Measurements from ENCODE around the gene TCF25.
"Not testable (repeated sequence)": the region's sequence is repeated elsewhere in the genome, so short reads cannot be mapped to it uniquely, and the experiment has no call there.

TCF25 gene

DNA sequence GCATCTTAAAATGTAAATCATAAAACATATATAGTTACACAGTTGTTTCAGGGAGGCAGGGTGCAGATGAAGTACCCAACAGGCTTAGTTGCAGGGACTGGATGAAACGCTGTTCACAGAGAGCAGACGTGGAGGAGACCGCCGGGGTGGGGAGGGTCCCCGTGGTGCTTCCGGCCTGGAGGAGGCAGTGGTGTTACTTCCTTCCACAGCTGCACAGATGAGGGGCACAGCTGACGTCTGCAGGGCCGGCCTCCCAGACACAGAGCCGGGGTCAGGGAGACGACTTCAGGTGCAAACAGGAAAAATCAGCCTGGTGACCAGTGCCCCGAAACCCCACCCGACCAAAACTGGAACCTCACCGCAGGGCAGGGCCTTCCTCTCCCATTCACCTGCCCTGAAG lies 28.0 kb upstream of the TCF25 start:
- no peak for DNase-seq (ENCODE audit: low read depth)

DNA sequence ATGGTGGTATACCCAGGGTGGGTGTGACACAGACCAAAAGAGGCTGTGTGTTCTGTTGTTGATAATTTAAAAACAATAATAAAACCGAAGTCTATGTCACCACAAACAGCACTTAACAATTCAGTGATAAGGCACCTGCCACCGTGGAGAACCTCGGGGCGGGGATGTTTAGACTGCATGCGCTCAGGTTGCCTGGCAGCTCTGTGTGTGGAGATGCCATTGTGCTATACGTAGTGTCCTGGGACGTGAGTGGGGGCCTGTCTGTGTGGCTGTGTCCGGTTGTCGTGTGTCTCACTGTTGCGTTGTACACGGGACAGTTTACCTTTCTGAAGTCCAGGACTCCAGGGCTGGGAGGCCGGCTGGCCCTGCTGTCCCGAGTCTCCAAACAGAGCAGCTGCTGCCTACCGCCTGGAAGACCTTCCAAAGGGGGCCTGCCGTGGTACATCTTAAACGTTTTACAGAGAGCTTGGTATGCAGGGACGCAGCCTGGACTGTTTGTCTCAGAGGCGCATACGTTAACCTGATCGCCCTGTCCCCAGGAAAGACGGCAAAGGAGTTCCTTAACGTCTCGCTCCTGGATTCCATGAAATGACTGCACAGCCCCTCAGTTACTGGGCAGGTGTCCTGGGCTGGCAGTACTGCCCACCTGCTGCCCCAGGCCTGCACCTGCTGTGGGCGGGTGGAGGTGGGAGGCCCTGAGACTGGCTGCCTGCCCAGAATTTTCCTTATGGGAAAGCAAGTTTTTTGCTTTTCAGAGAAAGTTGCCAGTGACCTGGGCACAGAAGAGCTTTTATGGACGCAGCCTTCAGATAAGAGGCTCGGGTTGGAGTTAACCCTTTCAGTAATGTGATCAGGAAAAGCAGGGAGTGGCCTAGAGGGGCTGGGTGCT lies 26.1 kb upstream of the TCF25 start:
- DNase-seq (ENCODE audit: low read depth), result no peak

DNA sequence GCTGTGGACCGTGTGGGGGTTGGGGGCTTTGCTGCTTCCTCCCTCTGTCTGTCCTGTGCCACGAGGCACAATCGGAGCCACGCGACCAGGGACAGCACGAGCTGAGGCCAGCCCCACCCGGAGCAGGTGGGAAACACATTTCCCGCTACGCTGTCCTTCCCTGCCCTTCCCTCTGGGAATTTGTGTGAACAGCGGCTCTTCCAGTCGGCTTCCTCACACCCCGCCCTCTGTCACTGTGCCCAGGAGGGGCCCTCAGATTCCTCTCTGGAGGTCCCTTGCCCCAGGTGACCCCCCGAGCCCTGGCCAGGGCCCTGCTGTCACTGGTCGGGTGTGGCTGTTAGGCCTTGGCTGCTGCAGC lies 25.5 kb upstream of the TCF25 start:
- DNase-seq (ENCODE audit: low read depth), result no peak

DNA sequence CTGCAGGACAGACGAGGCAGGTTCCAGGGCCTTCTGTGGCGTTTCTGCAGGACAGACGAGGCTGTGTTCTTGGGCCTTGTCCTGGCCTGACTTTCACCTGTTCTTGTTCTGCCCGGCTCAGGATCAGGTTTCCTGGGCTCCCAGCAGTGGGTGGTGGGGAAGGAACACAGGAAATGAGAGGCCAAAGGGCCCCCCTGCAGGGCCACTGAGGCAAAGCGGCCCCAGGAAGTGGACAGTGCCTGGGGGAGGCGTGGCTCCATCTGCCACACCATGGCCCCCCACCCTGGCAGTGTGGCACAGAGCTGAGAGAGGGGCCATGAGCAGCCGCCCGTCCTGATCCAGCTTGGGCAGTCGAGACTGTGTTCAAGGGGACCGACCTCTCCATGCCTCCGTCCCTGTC lies 24.4 kb upstream of the TCF25 start:
- DNase-seq (ENCODE audit: low read depth), result no peak

DNA sequence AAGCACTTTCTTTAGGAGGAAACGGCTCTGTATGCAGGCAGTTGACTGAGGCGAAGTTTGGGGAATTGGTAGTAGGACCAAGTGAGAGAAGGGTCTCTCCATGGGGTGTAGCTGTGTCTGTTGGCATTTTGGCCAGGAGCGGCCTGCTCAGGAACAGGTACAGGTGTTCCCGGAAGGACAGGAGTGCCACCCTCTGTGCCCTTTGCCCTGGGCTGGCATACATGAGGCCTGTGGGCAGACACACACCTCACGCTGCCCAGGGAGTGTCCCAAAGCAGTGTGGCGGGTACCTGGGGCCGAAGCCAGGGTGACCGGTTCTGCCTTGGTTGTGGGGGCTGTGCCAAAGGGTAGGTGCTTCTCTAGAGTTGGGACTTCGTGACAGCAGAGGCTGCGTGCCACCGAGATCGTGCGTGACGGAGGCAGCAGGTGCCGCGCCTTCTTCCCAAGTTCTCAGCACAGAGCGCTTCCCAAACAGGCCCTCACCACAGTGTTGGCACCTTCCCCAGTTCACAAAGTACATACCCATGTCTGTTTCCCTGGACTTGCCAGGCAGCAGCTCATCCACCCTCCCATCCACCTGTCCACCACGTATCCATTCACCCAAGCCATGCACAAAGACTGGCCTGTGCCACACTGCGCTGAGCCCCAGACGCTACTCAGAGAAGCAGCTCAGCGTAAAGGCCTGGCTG lies 19.9 kb upstream of the TCF25 start:
- no peak for DNase-seq (ENCODE audit: low read depth)

DNA sequence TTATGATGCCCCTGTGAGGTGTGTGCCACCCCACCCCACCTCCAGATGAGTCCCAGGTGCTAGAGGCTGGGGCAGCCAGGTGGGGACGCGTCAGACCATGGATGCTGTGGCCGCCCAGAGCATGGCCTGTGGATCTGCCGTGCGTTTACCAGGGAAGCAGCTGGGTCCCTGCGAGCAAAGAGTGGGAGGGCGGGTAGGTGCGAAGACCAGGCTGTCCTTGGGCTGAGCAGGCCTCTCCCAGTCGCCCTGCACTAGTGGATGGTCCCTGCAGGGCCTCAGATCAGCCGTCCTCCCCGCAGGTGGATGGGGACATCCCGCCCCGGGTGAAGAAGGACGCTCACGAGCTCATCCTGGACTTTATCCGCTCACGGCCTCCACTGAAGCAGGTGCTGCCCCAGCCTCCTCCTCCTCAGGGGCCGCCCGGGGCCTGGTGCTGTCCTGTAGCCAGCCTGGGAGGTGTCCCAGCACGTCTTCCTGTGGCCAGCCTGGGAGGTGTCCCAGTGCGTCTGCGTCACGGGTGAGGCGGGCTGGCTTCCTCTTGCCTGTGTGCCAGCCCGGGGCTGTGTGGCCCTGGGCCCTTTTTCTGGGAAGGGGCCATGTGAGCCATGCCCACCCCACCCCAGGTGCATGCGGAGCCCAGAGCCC lies 18.0 kb upstream of the TCF25 start:
- no peak for DNase-seq (ENCODE audit: low read depth)

DNA sequence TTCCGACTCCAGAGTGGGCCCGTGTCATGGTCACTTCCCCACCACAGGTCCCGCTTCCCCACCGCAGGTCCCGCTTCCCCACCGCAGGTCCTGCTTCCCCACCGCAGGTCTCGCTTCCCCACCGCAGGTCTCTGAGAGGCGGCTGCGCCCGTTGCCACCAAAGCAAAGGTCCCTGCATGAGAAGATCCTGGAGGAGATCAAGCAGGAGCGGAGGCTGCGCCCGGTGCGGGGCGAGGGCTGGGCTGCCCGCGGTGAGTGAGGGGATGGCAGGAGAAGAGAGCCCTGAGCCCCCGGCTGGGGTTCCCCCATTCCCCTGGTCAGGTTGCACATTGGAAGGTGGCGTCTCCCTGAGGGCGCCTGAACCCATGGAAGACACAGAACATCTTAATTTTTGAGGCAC lies 17.4 kb upstream of the TCF25 start:
- DNase-seq (ENCODE audit: low read depth), result no peak

DNA sequence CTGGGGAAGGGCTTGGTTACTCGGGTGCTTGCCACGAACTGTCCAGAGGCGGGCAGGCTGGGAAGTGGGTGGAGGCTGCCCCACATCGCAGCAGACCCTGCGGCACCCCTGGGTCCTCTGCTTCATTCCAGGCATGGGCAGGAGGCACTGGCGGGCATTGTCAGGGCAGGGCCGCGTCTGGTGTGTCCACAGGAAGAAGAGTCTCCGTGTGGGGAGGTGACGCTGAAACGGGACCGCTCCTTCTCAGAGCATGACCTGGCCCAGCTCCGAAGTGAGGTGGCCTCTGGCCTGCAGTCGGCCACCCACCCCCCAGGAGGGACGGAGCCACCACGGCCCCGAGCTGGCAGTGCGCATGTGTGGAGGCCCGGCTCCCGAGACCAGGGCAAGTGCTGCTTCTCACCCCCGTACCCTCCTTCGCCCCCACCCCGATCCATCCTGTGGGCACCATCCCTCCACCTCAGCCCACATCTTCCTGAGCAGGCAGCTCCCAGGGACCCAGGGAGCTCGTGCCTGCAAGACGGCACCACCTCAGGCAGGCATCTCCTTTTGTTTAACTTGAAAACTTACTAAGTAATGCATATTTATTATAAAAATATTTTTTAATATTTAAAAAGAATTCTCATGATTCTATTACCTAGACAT lies 14.3 kb upstream of the TCF25 start:
- DNase-seq (ENCODE audit: low read depth), result no peak

DNA sequence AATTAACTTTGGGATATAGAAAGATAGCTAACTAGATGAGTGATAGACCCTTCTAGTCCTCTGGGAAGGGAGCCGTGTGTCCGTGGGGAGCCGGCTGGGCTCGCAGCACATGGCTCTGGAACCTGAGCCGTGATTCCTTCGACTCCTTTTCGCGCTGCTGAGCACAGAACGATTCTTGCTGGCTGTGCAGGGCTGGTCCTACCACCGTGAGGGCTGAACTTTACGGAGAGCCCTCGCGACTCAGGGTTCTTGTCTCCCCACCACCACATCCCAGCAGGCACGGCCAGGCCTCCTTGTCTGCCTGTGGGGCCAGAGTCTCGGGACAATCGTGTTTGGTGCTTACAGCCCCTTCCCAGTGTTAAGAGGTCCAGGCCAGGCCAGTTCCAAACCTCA lies 13.8 kb upstream of the TCF25 start:
- DNase-seq (ENCODE audit: low read depth), result no peak

DNA sequence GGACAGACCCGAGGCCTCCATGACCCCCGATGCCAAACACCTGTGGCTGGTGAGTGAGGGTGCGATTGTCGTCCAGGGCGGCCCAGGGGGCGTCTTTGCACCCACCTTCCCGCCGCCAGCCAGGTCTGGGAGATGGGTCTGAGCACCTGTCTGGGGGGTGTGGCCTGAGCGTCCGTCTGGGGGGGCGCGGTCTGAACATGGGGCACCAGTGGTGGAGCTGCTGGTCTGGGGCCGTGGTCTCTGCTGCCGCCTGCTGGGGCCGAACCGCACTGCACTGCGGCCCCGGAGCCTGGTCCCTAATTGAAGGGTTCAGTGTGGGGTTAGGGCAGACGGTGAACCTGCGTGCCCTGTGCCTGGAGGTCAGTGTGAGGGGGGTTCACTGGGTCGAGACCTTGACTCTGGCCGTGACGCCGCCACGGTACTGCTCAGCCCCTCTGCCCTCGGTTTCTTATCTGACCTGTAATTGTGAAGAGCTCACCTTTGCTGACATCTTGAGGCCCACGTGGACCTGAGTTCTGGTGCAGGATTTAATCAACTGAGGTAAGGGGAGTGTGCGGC lies 12.6 kb upstream of the TCF25 start:
- peak; percentile 66 for DNase-seq (ENCODE audit: low read depth)

DNA sequence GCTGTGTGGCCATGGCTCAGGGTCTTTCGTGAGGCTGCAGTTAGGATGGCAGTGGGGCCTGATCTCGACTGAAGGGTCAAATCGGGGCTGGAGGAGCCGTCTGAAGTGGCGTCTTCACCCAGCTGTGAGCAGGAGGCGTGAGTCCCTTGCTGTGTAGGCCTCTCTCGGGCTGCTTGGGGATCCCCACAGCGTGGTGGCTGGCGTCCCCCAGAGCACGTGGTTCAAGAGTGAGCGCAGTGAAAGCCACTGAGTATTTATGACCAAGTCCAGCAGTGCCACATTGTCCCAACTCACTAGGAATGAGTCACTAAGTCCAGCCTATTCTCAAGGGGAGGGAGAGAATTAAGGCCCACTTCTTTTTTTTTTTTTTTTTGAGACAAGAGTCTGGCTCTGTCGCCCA lies 11.7 kb upstream of the TCF25 start:
- DNase-seq (ENCODE audit: low read depth), result no peak

DNA sequence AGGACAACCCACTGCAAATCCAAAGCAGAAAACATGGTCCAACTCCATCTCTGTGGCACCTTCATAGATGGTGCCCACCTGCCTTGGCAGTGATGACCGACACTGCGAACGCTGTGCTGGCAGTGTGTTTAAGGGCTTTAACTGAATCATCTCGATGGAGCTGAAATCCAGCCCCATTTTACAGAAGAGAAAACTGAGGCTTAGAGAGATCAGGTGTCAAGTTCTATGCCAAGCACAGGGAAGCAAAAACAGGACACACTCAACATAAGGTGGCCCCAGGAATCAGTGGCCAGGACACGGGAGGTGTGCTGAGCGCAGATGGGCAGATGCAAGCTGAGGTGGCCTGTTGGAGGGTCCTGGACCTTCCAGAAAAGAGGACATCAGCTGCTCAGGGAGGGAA lies 10.7 kb upstream of the TCF25 start:
- no peak for DNase-seq (ENCODE audit: low read depth)

DNA sequence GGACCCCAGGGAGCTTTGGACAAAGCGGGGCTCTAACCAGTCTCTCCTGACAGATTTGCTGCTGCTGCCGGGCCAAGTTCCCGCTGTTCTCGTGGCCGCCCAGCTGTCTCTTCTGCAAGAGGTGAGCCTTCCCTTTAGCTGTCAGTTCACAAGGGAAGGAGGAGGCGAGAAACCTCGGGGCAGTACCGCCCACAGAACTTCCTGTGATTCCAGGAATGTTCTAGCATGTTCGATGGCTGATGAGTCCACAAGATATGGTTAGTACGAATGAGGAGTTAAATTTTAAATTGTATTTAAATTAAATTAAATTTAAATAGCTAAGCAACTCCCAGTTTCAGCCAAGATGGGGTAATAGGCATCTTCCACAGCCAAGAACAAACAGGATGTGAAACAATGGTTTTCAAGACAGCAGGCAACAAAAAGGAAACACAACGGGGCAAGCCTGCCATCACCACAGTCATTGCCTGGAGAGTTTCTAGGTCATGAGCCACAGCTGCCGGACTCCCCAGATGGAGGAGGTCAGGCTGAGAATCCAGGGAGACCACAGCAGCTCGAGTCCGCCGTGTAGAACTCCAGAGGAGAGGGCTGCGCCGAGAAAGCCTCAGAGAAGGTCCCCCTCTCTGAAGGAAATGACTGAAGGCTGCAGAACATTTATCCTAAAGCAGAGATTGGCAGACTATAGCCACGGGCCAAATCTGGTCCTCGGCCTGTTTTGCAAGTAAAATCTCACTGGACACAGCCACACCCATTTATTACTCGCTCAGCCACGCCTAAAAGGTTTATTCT lies 9.5 kb upstream of the TCF25 start:
- DNase-seq (ENCODE audit: low read depth), result no peak

DNA sequence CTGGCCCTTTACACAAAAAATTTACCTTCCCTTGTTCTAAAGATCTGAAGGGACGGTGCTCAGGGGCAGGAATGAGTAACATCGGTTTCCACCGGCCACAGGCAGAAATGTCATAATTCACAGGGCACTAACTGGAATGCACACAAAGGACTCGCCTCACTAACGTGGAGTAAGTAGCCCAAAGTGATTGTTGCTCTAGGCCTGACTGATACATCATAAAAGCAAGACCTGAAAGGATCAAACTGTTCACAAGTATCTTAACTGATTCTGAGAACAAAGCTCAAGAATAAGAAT lies 8.9 kb upstream of the TCF25 start:
- no peak for DNase-seq (ENCODE audit: low read depth)

DNA sequence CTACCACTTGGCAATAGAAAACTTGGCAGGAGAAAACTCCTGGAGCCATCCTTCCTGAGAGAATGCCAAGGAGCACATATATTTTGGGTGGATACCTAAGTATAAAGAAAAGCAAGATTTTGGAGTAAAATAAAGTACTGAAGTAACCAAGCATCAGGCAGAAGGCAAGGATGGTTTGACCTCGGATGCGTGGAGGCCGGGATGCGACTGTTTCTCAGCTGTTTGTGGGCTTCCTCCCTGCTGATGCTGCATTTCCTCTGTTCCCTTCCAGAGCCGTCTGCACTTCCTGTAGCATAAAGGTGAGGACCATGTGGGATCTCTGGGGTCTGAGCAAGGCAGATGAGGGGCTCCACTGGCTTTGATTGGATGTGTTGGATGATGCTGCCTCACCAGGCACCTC lies 5.5 kb upstream of the TCF25 start:
- no peak for DNase-seq (ENCODE audit: low read depth)

DNA sequence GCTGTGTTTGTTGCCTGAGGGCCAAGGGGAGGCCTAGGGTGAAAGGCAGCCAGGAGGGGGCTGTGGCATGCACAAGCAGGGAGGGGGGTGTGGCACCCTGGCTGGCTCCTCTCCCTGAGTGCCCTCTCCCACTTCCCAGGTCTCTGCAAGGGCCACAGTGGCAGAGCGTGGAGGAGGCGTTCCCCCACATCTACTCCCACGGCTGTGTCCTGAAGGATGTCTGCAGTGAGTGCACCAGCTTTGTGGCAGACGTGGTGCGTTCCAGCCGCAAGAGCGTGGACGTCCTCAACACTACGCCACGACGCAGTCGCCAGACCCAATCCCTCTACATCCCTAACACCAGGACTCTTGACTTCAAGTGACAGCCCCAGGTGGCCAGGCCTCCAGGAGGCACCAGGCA lies 3.5 kb upstream of the TCF25 start:
- DNase-seq (ENCODE audit: low read depth), result no peak

DNA sequence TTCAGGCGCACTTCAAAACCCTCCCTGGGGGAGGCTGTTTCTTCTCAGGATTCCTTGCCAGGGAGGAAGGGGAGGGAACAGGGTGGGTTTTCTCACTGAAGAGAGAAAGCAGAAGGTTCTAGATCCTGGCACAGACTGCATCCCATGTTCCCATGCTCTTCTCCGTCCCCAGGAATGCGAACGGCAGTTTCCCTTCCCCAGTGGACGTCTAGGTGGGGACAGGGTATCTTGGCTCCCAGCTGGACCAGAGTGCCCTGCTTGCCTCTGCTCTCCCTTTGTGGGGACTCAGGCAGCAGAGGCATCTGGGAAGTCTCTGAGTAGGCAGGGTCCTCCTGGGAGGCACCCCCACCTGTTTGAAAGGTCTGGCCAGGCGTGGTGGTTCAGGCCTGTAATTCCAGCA lies 3.0 kb upstream of the TCF25 start:
- no peak for DNase-seq (ENCODE audit: low read depth)

DNA sequence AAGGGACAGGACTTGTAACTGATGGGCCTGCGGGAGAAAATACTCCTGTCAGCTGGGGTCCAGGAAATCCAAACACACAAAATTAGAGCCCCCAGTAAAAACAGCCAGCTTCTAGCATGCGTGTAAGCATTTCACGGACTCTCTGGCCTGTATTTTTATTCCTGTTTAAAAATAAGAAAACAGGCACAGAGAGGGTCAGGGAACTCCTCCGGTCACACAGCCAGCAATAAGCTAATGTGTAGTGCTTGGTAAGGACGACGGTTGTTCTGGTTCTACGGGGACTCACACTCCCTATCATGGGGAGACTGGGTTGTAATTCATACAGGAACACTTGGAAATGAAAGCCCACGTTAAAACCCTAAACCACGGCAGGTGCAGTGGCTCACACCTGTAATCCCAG lies 1.5 kb upstream of the TCF25 start:
- no peak for DNase-seq (ENCODE audit: low read depth)

DNA sequence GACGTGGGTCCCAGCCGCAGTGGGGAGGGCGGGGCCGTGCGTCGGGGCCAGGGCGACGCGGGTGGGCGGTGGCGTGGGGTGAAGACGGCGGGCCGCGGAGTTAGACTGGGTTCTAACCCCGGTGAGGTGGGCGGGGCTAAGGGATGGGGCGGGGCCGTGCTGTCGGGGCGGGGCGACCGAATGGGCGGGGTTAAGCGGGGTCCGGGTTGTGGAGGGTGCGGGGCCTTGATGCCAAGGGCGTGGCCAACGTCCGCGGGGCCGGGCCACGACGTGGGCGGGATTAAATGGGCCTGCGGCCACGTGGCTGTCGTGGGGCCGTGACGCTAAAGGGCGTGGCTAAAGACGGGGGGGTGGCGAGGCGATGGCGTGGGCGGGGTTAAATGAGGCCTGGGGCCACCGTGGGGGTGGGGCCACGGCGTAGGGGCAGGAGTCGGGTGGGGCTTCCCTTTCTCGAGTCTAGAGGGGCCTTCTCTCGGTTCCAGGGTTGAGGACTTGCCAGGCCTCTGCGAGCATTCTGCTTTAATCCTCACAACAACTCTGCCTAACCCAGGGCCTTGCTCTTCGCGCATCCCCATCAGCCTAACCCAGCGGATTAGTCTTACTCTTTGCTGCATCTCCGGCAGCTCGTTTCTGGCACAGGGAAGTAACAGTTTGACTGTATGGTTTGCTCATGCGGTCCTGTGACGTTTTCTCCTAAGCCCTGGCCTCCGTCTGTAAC lies 739 bp downstream of the TCF25 start:
- DNase-seq (ENCODE audit: low read depth), result peak; percentile 89

DNA sequence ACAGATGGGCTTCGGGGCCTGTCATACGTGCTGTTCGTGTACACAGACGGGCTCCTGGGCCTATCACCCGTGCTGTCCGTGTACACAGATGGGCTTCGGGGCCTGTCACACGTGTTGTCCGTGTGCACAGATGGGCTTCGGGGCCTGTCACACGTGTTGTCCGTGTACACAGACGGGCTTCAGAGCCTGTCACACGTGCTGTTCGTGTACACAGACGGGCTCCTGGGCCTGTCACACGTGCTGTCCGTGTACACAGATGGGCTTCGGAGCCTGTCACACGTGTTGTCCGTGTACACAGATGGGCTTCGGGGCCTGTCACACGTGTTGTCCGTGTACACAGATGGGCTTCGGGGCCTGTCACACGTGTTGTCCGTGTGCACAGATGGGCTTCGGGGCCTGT lies 5.7 kb downstream of the TCF25 start:
- DNase-seq (ENCODE audit: low read depth), result not testable (repeated sequence)

All from activated T-cell treated with anti-CD3 and anti-CD28 coated beads for 1 hour (primary cell).